ENCODE measurements around the gene PCSK6.
"Not testable (repeated sequence)": the region's sequence is repeated elsewhere in the genome, so short reads cannot be mapped to it uniquely, and the experiment has no call there.

The PCSK6 gene

GRCh38 chr15:101296418-101297405 is 192.8 kb downstream of the PCSK6 start:
- DNase-seq: no peak

- DNase-seq: no peak
Observed at GRCh38 chr15:101295607-101296161, 193.8 kb downstream of the PCSK6 start.

GRCh38 chr15:101294731-101295606 is 194.5 kb downstream of the PCSK6 start, which contains the start of gene SNRPA1:
Gene SNRPA1, minus strand, starts transcription at chr15:101295248. Its CDS starts 70 bp downstream, at chr15:101295178.
- peak; percentile 97 for DNase-seq

GRCh38 chr15:101293122-101293521 is 196.4 kb downstream of the PCSK6 start:
- no peak for DNase-seq

GRCh38 chr15:101288905-101289513 is 200.5 kb downstream of the PCSK6 start:
- no peak for DNase-seq

GRCh38 chr15:101287342-101287741 is 202.2 kb downstream of the PCSK6 start:
- DNase-seq: not testable (repeated sequence)

GRCh38 chr15:101286471-101287114 is 202.9 kb downstream of the PCSK6 start:
- DNase-seq: no peak

- no peak for DNase-seq
Observed at GRCh38 chr15:101283931-101284330, 205.6 kb downstream of the PCSK6 start.

- no peak for DNase-seq
Observed at GRCh38 chr15:101280007-101280406, 209.5 kb downstream of the PCSK6 start.

GRCh38 chr15:101277943-101278564 is 211.5 kb downstream of the PCSK6 start:
- no peak for DNase-seq

- DNase-seq: peak; percentile 74 to 78
Observed at GRCh38 chr15:101277038-101277822, 212.3 kb downstream of the PCSK6 start, which contains the start of gene SELENOS. Gene SELENOS, minus strand, starts transcription at chr15:101277485. Its CDS starts 68 bp downstream, at chr15:101277417.

GRCh38 chr15:101276501-101277037 is 212.9 kb downstream of the PCSK6 start:
- no peak for DNase-seq

- no peak for DNase-seq
Observed at GRCh38 chr15:101275018-101275417, 214.5 kb downstream of the PCSK6 start.

- DNase-seq: no peak
Observed at GRCh38 chr15:101273534-101273933, 216.0 kb downstream of the PCSK6 start.

- DNase-seq: no peak
Observed at GRCh38 chr15:101272584-101272983, 216.9 kb downstream of the PCSK6 start.

GRCh38 chr15:101269479-101270223 is 219.9 kb downstream of the PCSK6 start:
- no peak for DNase-seq

- no peak for DNase-seq
Observed at GRCh38 chr15:101267320-101268104, 222.0 kb downstream of the PCSK6 start.

- DNase-seq: no peak
Observed at GRCh38 chr15:101266787-101267186, 222.7 kb downstream of the PCSK6 start.

- DNase-seq: no peak
Observed at GRCh38 chr15:101266034-101266433, 223.5 kb downstream of the PCSK6 start.
